Measurements from ENCODE around the gene LAMA3. TPM values are rescaled to one million over a fixed set of nuclear protein-coding genes. Genes with fewer than 3 reads are reported as not detected.

The LAMA3 gene
- total and polyA plus RNA-seq, 10 of the 15 experiments (the other 5 are each of a cell fraction or from before 2014, with no cell fraction given), result 0.37 to 6.5 (median 5.4) TPM

DNA sequence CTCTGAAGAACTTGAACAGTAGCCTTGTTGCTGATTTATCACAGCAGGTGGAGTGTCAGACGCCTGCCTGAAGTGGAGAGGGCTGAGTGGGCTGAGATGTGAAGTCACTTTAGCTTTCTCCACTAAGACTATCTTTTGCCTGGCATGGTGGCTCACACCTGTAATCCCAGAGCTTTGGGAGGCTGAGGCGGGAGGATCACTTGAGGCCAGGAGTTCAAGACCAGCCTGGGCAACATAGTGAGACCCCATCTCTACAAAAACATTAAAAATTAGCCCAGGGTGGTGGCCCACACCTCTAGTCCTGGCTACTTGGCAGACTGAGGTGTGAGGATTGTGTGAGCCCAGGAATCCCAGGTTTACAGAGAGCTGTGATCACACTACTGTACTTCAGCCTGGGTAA, 264.7 kb downstream of the LAMA3 start:
- Histone ChIP-seq H3K9ac (ENCODE audit: control insufficient read depth, insufficient read depth, low read length) (no peak overlapping the region), H3K4me2 (ENCODE audit: control insufficient read depth, insufficient read depth) (no peak overlapping the region), H3K36me3 (ENCODE audit: control insufficient read depth in 2 of 2, insufficient read depth in 2 of 2, low read length in 1 of 2) (no peaks in the 10 kb centered on the region), H2AFZ (ENCODE audit: control insufficient read depth, low read depth, low read length) (no peak overlapping the region), H3K79me2 (ENCODE audit: control insufficient read depth, insufficient read depth, low read length) (no peaks in the 10 kb centered on the region), H3K4me3 (no peak overlapping the region), H3K27ac (ENCODE audit: control insufficient read depth, insufficient read depth) (no peak overlapping the region), H4K20me1 (ENCODE audit: control insufficient read depth, insufficient read depth) (no peaks in the 10 kb centered on the region), H3K4me1 (ENCODE audit: control insufficient read depth, insufficient read depth, low read length) (no peaks in the 10 kb centered on the region), H3K9me3 (replicated peaks; ENCODE audit: control insufficient read depth, insufficient read depth, low read length) (no peaks in the 10 kb centered on the region), H3K27me3 (replicated peaks in 1 of 2; ENCODE audit: control insufficient read depth in 2 of 2, insufficient read depth in 2 of 2, low read length in 1 of 2) (no peaks in the 10 kb centered on the region)
- CTCF ChIA-PET, result interaction anchor here (2.1 to 2.9 kb wide), 2 partner anchors 12 to 36 kb away, joined by 5 to 10 read pairs; no protein-coding TSS in a partner anchor
- intact Hi-C loops (cut with micrococcal nuclease; ENCODE audit: unreplicated experiment) (no loop called here), in situ Hi-C loops (cut with MboI) (no loop called here)
- FAIRE-seq (no peak), DNase-seq (ENCODE audit: low read depth, low spot score) (no peak), ATAC-seq (no peak)
- RAD21 ChIA-PET (ENCODE audit: unreplicated experiment), result no interaction called here
- WGBS (ENCODE audit: insufficient coverage, insufficient replicate concordance, low lambda C conversion rate, missing lambda C conversion rate), result 75% methylated on average over 2 of the region's 2 CpGs
- SMC1A ChIA-PET (ENCODE audit: uncharacterized antibody, unreplicated experiment), result interaction anchor here (0.9 to 1.7 kb wide), 2 partner anchors 11 to 52 kb away, joined by 3 to 6 read pairs; no protein-coding TSS in a partner anchor
- POLR2A ChIA-PET, result interaction anchor here (0.6 kb wide), 1 partner anchor 8 kb away, joined by 4 read pairs; no protein-coding TSS in a partner anchor
- no TSS peak for BruUV-seq (replicated peaks)
- TF ChIP-seq SUZ12 (IDR thresholded peaks at IDR 0.05; ENCODE audit: unreplicated experiment), result no peak
- TF ChIP-seq MYC (IDR thresholded peaks at IDR 0.05; ENCODE audit: insufficient read depth, insufficient read length, insufficient replicate concordance, low read length, severe bottlenecking), result no peak
- TF ChIP-seq FOXK2 (IDR thresholded peaks at IDR 0.05), result no peak
- TF ChIP-seq EED (IDR thresholded peaks at IDR 0.05; ENCODE audit: low read depth), result no peak
- no peak for TF ChIP-seq SKIL (IDR thresholded peaks at IDR 0.05; ENCODE audit: low read depth, poor library complexity, severe bottlenecking)
- TF ChIP-seq SMARCA5 (IDR thresholded peaks at IDR 0.05), result no peak
- no peak for TF ChIP-seq MLLT1 (IDR thresholded peaks at IDR 0.05)
- TF ChIP-seq, protein P1, sequence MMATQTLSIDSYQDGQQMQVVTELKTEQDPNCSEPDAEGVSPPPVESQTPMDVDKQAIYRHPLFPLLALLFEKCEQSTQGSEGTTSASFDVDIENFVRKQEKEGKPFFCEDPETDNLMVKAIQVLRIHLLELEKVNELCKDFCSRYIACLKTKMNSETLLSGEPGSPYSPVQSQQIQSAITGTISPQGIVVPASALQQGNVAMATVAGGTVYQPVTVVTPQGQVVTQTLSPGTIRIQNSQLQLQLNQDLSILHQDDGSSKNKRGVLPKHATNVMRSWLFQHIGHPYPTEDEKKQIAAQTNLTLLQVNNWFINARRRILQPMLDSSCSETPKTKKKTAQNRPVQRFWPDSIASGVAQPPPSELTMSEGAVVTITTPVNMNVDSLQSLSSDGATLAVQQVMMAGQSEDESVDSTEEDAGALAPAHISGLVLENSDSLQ (IDR thresholded peaks at IDR 0.05), result no peak
- no peak for TF ChIP-seq EP300 (IDR thresholded peaks at IDR 0.05; ENCODE audit: borderline replicate concordance in 1 of 2, control insufficient read depth in 1 of 2, low read depth in 2 of 2, low read length in 2 of 2)
- no peak for TF ChIP-seq CREM (IDR thresholded peaks at IDR 0.05; ENCODE audit: low read depth)
- no peak for TF ChIP-seq NKRF (conservative IDR thresholded peaks at IDR 0.05)
- TF ChIP-seq SRF (IDR thresholded peaks at IDR 0.05; ENCODE audit: low read depth in 2 of 2, low read length in 2 of 2), result no peak
- no peak for TF ChIP-seq NFYB (IDR thresholded peaks at IDR 0.05; ENCODE audit: insufficient read depth, low read depth, low read length)
- TF ChIP-seq ZZZ3 (IDR thresholded peaks at IDR 0.05; ENCODE audit: control insufficient read depth, insufficient read length, low read depth), result no peak
- no peak for TF ChIP-seq SMAD1 (IDR thresholded peaks at IDR 0.05; ENCODE audit: low read depth, partially characterized antibody)
- no peak for TF ChIP-seq RB1 (IDR thresholded peaks at IDR 0.05; ENCODE audit: borderline replicate concordance)
- TF ChIP-seq GABPA (IDR thresholded peaks at IDR 0.05; ENCODE audit: low read depth), result no peak
- TF ChIP-seq, protein P2, sequence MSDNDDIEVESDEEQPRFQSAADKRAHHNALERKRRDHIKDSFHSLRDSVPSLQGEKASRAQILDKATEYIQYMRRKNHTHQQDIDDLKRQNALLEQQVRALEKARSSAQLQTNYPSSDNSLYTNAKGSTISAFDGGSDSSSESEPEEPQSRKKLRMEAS (IDR thresholded peaks at IDR 0.05; ENCODE audit: low read depth, low read length), result no peak

All from GM12878 (cell line).